IPS-NIHi7 (cell line): Measurements from ENCODE around the gene KCTD6.

Source experiments
- DNase-seq: peaks from one replicate; pipeline ENCODE4 v3.0.0; 2012; ENCODE audit warnings: mixed read lengths; ENCODE audit errors: extremely low spot score

KCTD6 gene

DNA sequence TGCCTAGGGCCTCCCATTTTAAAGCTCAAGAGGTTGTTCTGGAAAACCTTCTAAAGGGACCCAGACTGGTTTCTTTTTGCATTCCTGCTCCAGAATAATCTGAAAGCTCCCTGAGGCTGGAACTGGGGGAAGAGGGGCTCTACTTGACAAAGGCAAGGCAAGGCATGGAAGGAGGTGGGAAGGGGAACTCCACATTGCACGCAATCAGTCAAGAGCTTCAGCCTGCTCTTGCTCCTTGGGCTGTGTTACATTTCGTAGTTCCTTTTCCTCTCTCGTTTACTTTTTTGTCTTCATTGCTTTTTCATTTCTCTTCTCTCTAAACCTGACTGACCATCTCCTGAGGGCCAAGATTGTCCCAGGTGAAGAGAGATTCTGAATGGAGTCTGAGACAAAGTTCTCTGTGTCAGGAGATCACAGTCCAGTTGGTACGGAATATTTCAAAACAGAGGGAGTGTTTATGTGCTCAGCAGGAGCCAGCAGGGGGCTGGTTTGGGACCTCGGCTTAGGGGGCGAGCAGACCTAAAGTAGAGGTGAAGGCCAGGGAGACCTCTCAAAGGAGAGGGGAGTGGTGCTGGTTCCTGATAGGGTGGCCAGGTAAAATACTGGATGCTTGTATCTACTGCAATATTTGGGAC lies 6.0 kb upstream of the KCTD6 start:
- DNase-seq = no peak

DNA sequence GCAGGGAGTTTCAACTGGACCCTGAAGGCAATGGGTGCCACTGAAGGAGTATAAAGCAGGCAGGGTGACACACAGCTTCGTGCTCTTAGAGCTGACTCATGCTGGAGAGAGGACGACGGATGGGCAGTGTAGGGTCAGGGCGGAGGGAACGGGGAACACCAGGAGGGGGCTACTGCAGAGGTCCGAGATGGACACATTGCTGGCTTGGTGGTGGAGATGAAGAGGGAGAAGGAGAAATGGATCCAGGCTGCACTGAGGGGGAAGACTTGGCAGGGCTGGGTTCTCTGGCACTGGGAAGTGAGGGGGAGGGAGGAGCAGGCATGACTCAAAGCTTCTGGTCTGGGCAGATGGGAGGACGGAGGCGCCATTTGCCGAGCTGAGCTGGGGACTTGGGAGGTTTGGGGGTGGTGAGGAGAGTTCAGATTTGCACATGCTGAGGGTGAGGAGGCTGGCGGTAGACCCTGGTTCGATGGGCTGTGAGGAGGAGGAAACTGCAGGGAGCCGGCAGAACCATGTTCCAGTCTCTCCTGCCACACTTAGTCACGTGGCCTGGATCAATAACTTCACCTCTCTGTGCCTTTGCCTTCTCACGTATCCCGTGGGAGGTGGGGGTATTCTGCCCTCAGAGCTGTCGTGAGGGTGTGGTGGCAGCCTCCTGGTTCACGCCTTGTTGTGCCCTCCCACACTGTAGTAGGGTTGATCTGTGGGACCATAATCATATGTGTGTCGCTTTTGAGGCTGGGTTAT lies 4.6 kb upstream of the KCTD6 start:
- DNase-seq = no peak

GRCh38 chr3:58488967-58489366 lies 2.9 kb upstream of the KCTD6 start:
- DNase-seq = no peak

GRCh38 chr3:58490860-58491501 lies 915 bp upstream of the KCTD6 start:
- no peak for DNase-seq

GRCh38 chr3:58492494-58492905 lies 604 bp downstream of the KCTD6 start:
- no peak for DNase-seq

GRCh38 chr3:58494107-58494506 lies 2.2 kb downstream of the KCTD6 start:
- no peak for DNase-seq

DNA sequence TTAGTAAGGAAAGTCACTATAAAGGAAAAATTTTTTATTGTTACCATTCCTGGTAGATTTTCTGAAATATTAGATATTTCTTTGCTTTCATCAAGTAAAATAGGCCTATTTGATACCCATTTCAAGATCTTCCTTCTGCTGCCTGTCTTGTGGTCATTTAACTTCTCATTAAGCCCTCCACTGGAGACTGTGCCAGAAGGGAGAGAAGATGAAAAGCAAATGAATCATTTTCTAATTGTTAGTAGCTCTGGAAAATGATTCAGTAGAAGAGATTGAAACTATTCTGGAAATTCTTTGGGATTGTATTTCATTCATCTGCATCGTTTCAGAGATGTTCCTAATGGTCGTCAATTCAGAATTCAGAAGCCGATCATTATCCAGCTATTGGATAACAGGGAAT lies 3.2 kb downstream of the KCTD6 start:
- no peak for DNase-seq

DNA sequence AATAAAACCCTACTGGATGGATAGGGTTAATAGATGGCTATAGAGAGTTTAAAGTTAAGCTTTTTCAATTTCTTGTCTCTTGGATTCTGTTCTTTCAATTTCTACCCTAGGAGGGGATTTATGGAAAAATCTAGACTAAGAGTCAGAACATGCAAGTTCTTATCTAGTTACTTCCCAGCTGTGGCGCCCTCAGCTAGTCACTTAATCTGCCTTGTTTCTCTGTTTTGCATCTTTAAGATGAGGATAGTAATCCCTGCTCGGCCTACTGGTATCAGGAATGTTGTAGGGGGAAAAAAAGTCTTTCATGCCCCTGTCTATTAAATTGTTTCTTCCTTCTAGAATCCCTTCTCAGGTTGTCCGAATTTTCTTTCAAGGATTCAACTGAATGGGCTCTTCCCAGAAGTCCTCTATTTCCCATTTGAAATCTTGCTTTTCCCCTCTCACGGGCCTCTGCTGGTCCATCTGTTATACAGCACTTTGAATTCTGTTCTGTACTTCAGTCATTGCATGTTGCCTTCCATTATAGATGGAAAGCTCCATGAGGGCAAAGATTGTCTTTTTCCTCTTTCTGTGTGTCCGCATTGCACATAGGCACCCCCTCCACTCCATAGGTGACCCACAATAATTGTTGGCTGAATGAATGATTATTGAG lies 4.4 kb downstream of the KCTD6 start:
- DNase-seq = no peak

DNA sequence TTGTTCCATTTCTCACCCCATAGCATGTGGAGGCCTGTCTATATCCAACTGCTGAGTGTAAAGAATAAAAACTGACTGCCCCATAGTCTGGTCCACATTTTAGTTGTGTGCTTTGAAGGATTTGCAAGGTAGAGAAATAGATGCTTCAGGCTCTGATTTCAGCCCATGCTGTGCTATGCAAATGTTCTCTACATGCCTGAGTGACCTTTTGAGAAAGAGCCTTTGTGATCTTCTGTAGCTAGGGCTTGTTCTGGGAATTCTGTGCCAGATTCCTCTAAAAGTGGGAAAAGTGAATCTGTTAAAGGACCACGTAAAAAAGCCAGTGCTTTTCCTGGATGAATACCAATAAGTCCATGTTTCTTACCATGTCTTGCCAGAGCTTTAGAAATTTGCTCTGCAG lies 5.2 kb downstream of the KCTD6 start:
- no peak for DNase-seq

- DNase-seq = no peak
Measured at GRCh38 chr3:58502872-58503271, 11.0 kb downstream of the KCTD6 start.

DNA sequence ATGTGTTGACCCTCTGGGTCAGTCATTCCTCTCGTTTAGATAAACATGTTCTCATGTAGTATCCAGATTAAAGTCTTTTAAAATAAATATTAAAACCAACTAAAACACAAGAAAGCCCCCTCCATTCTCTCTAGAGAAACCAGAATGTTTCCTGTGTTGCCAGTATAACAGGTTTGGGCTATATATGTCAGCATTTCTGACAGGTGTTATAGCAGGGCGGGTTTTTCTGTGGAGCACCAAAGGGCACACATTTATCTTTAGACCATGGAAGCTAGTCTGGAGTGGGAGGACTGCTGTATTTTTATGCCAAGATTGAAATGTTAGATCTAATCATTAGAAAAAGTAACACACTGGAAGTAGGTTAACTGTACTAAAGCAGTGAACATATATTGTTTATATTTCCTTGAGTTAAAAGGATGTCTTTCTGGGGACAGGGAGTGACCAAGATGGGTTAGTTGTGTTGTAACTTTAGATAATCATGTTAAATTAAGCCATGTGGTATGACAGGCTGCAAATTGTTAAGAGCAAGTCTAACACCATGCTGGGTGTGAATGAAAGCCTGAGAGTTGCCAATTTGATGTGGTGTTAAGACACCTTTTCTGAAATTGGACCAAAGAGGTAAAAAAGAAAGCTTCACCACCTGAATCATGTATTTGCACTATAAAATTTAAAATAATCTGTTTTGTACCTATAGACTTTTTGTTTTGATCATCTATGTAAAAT lies 15.6 kb downstream of the KCTD6 start:
- no peak for DNase-seq

DNA sequence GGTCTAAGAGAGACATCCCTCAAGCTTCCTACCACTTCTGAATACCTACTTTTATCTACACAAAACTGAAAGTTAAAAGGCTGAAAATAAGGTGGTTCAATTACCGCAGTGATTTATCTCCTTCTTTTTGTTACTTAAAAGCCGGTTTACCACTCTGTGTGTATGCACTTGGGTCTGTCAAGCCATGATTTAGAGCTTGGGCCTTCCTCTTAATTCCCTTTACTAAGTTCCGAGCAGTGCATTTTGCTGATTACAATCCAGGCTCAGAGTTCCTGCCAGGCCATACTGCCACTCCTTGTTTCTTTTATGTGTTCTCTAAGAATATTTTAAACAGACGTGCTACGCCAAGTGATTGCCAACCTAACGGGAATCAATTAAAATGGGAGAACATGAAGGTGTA lies 16.5 kb downstream of the KCTD6 start:
- no peak for DNase-seq

DNA sequence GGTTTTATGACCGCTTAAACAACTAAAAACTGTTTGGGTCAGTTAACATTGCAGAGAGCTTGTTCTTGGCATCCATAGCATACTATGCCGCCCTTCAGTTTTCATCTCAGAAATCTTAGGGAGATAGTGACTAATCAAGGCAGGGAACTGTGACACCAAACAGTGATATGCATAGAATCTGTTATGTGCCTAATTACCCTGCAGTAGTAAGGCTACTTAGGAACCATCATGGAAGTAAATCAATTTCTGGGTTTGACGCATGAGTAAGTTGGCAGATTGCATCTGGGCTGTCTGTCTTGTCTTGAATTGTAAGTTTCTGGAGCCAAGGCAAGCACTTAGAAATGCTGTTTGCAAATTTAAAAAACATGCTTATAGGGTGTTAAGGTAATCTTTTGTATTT lies 22.5 kb downstream of the KCTD6 start:
- no peak for DNase-seq

DNA sequence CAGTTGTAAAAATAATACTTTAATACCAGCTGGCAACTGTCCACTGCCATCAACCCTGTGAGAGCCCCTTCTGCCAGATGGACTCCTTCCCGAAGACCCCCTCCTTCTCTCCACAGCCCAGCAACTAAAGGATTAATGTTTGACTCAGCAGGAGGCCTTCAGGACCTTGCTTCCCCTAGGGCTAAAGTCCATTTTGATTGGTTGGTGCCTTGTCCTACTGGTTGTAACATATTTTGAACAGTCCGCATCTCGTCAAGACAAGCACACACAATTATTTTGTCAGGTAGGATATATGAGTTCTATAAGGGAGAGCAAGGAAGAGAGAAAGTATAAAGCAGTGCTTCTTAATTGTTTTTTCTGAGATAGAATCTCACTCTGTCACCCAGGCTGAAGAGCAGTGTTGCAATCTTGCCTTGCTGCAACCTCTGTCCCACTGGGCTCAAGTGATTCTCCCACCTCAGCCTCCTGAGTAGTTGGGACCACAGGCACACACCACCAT lies 26.4 kb downstream of the KCTD6 start:
- no peak for DNase-seq

GRCh38 chr3:58519668-58520402 lies 27.9 kb downstream of the KCTD6 start:
- DNase-seq = peak; percentile 6

- DNase-seq = peak; percentile 34
Measured at GRCh38 chr3:58520403-58521335, 28.8 kb downstream of the KCTD6 start.

GRCh38 chr3:58521336-58521670 lies 29.4 kb downstream of the KCTD6 start:
- no peak for DNase-seq

DNA sequence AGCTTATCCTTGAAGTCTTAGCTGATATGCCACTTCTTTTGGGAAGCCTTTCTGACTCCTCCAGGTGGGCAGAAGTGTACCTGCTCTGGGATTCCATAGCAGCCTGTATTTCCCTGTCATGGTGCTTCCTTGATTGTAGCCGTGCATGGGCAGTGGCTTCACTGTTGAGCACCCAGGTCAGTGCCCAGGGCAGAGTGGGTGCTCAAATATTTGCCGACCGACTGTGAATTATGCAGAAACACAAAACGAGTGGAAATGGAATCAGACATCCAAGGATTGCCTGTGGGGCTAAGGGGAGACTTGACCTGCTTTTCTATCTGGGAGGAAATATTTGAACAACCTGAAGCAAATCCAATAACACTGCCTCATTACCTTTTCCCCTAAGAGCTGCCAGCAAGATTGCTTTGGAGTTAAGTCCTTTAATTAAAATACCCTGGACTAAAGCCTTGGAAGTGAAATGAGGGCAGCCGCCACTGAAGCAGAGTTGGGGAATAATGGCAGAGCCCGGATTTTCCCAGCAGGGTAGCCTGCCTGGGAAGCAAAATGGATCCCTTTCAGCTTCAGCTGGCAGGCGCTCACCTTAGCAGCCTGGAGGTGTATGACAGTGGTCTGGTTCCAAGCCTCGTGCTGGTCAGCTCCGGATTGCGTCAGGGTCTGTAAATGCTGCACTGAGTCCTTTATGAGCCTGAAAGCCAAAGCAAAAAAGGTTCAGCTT lies 30.2 kb downstream of the KCTD6 start:
- peak; percentile 42 for DNase-seq

GRCh38 chr3:58522759-58523425 lies 31.0 kb downstream of the KCTD6 start:
- DNase-seq = peak; percentile 16
